Lower leg skin (tissue), 4 donors: Measurements from ENCODE around the gene UBASH3B. TPM values are rescaled to one million over a fixed set of nuclear protein-coding genes. Genes with fewer than 3 reads are reported as not detected.

Experiments
- DNase-seq, 2 donors: peaks; one replicate each; pipeline ENCODE4 v3.0.0-alpha.2; 2019; ENCODE audit warnings: low spot score in 2 of 2
- H3K4me3 ChIP-seq: fragments of 200-600 bp; sonication (generic); 2 replicates; pipeline ENCODE4 v1.5.1; 2017; ENCODE audit warnings: mild to moderate bottlenecking, low read depth; ENCODE audit not compliant: poor library complexity, severe bottlenecking
- POLR2A ChIP-seq, 2 donors: fragments of 450-650 bp; IDR thresholded peaks; one replicate each; pipeline ENCODE4 v1.6.1; 2016 to 2017; ENCODE audit warnings: antibody characterized with exemption in 2 of 2, mild to moderate bottlenecking in 1 of 2, moderate library complexity in 1 of 2
- WGBS, 2 donors: methylation state at CpG; one replicate each; pipeline ENCODE4 v1.1.5; 2018; 5-methylcytosine and 5-hydroxymethylcytosine counted together
- intact Hi-C: fragments of 100-400 bp; cut with DNase I; formaldehyde crosslinking; loops from one replicate; pipeline ENCODE4 v1.15.0; 2023; ENCODE audit warnings: low total_unique reads
- total RNA-seq, 4 donors: library from RNA; depleted of rRNA; stranded (reverse); fragments of >200 nt; gene quantifications; one replicate each; pipeline ENCODE4 v1.1.0, GENCODE V29; 2016
- TF ChIP-seq, protein P1 (sequence below), 3 donors: fragments of 450-650 bp; IDR thresholded peaks; one replicate each; pipeline ENCODE4 v1.5.1; 2016; ENCODE audit warnings: antibody characterized with exemption in 3 of 3, mild to moderate bottlenecking in 3 of 3, moderate library complexity in 2 of 3

UBASH3B gene
- total RNA-seq, 4 donors from 2014 or later, result 14.2 to 58.4 (median 35.6) TPM

DNA sequence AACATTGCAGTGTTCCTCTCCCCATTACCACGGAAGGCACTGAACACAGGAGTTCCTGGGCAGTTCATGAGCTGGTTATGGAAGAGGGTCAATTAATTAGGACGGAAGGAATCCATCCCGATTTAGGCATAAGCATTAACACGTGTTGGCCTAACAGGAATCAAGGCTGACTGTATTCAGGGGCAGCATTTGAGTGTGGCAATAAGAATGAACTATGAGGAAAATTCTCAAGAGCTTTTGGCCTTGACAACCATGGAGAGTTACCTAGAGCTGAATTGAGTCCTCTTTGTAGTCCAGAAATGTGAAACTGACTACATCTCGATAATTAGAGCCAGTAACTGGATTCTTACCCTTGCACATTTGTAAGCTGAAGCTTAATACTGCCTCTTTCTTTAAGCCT lies 100.4 kb downstream of the UBASH3B start:
- no peak overlapping the region for H3K4me3 ChIP-seq
- intact Hi-C loops, result no loop called here
- TF ChIP-seq, protein P1, sequence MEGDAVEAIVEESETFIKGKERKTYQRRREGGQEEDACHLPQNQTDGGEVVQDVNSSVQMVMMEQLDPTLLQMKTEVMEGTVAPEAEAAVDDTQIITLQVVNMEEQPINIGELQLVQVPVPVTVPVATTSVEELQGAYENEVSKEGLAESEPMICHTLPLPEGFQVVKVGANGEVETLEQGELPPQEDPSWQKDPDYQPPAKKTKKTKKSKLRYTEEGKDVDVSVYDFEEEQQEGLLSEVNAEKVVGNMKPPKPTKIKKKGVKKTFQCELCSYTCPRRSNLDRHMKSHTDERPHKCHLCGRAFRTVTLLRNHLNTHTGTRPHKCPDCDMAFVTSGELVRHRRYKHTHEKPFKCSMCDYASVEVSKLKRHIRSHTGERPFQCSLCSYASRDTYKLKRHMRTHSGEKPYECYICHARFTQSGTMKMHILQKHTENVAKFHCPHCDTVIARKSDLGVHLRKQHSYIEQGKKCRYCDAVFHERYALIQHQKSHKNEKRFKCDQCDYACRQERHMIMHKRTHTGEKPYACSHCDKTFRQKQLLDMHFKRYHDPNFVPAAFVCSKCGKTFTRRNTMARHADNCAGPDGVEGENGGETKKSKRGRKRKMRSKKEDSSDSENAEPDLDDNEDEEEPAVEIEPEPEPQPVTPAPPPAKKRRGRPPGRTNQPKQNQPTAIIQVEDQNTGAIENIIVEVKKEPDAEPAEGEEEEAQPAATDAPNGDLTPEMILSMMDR (IDR thresholded peaks at IDR 0.05), result no peak
- TF ChIP-seq POLR2A (IDR thresholded peaks at IDR 0.05), result no peak
- WGBS, 2 donors, result 84 to 88% methylated on average over 5 of the region's 5 CpGs
- no peak for DNase-seq

DNA sequence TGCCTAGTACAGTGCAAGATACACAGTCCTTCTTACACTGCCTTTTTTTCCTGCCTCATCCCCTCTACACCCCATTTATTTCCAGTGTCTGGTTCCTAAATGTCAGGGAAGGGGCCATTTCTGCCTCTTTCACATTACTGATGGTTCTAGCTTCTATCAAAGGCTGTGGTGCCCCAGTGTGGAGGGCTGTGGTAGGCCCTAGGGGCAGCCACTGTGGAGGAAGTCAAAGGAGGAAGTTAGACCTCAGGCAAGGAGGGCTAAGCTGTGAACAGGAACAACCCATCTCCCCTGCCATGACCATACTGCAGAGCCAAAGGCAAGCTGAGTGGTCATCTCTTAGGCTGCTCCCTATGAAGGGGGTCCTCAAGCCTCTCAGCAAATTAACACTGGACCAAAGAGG lies 100.9 kb downstream of the UBASH3B start:
- peak in 1 of 2 donors; percentile 37 for DNase-seq
- no peak for TF ChIP-seq POLR2A (IDR thresholded peaks at IDR 0.05)
- TF ChIP-seq, protein P1 (IDR thresholded peaks at IDR 0.05), result no peak
- no peak overlapping the region for H3K4me3 ChIP-seq
- intact Hi-C loops, result no loop called here

DNA sequence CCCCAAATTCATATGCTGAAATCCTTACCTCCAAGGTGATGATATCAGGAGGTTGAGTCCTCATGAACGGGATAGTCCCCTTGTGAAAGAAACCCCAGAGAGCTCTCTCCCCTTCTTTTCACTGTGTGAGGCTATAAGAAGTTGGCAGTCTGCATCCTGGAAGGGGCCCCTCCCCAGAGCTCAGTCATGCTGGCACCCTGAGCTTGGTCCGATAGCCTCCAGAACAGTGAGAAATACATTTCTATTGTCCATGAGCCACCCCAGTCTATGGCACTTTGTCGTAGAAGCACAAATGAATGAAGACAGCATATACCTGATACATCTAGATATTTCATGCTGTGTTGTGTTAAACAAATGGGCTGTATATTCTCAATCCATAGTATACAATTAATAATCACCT lies 101.7 kb downstream of the UBASH3B start:
- H3K4me3 ChIP-seq, result no peak overlapping the region
- TF ChIP-seq, protein P1 (IDR thresholded peaks at IDR 0.05), result no peak
- TF ChIP-seq POLR2A (IDR thresholded peaks at IDR 0.05), result no peak
- intact Hi-C loops, result no loop called here
- DNase-seq, result no peak
- WGBS, 2 donors, result 92 to 94% methylated on average over 3 of the region's 3 CpGs

DNA sequence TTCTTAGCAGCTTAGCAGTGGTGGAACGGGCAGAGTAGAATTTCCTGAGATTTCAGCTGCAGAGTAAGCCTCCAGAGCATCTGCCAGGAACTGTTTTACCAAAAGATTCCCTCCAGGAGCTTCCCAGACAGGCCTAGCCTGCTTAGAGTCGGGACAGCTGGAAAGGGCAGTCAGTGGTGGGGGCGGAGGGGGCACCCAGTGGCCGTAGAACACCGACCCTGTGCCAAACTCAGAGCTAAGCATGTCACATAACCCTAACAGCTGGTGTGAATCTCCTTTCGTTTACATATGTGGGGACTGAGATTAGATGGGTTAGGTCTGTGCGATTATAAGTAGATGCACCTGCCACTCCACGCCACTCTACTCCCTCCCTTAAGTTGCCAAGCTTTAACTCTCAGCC lies 102.8 kb downstream of the UBASH3B start:
- no peak overlapping the region for H3K4me3 ChIP-seq
- intact Hi-C loops, result no loop called here
- WGBS, 2 donors, result 82 to 86% methylated on average over 8 of the region's 8 CpGs
- no peak for TF ChIP-seq POLR2A (IDR thresholded peaks at IDR 0.05)
- TF ChIP-seq, protein P1 (IDR thresholded peaks at IDR 0.05), result no peak
- DNase-seq, result no peak

GRCh38 chr11:122758974-122759373 lies 103.5 kb downstream of the UBASH3B start:
- H3K4me3 ChIP-seq, result no peak overlapping the region
- DNase-seq, result no peak
- TF ChIP-seq POLR2A (IDR thresholded peaks at IDR 0.05), result no peak
- TF ChIP-seq, protein P1 (IDR thresholded peaks at IDR 0.05), result no peak
- intact Hi-C loops, result no loop called here
- WGBS, 2 donors, result 39 to 41% methylated on average over 5 of the region's 5 CpGs

DNA sequence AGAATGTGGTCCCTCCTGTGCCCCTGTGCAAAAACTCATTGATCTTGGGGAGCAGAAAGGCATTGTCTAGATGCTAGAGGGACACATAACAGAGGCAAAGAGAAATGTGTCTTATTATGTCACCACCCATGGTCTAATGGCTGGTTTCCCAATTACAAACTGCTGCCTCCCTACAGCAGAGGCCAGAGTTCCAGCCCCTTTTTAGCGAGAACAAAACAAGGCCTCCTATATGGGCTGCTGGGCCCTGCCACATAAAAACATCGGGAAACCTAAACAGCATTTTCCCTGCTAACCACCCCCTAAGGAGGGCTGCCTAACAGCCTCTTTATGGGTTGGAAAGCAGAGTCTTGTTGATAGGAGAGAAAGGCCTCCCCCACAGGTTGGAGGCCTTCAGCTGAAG lies 107.6 kb downstream of the UBASH3B start:
- no peak for TF ChIP-seq POLR2A (IDR thresholded peaks at IDR 0.05)
- TF ChIP-seq, protein P1 (IDR thresholded peaks at IDR 0.05), result no peak
- intact Hi-C loops, result no loop called here
- 82 to 93% methylated on average over 2 of the region's 2 CpGs for WGBS, 2 donors
- DNase-seq, result no peak
- no peak overlapping the region for H3K4me3 ChIP-seq
